Activated CD4-positive, alpha-beta memory T cell treated with anti-CD3 and anti-CD28 coated beads for 36 hours (primary cell): ENCODE measurements around the gene TRPM1. TPM values are rescaled to one million over a fixed set of nuclear protein-coding genes. Genes with fewer than 3 reads are reported as not detected.

ENCODE experiments used
- microRNA-seq: library from miRNA; unstranded; fragments of <30 nt; microRNA quantifications from one replicate; pipeline ENCODE4 v1.2.0, GENCODE V29; 2022; ENCODE audit warnings: borderline number of aligned reads, borderline microRNAs expressed, borderline replicate concordance
- total RNA-seq, 2 experiments: library from RNA; stranded (reverse); gene quantifications; one replicate each; pipeline ENCODE4 v1.2.3, GENCODE V29; 2021

TRPM1 gene
- total RNA-seq, 2 experiments from 2014 or later = not detected

Small RNAs within 50 kb of the gene (microRNA-seq; reads per million reads assigned to microRNA genes)
- not detected for gene MIR211

Other genes starting within 250 kb of the TRPM1 start
- 10 to 100 TPM; 12.6 to 15.0 TPM for gene FAN1, start 197.8 kb downstream of the TRPM1 start, total RNA-seq
- 10 to 100 TPM; 10.8 to 12.5 TPM for gene MTMR10, start 110.1 kb downstream of the TRPM1 start, total RNA-seq
- 100 to 1,000 TPM; 134 to 145 TPM for gene KLF13, start 225.1 kb upstream of the TRPM1 start, total RNA-seq